Nasal cavity respiratory epithelium epithelial cell of viscerocranial mucosa (primary cell): Measurements from ENCODE around the gene PHTF2. TPM values are rescaled to one million over a fixed set of nuclear protein-coding genes. Genes with fewer than 3 reads are reported as not detected.

Source experiments
- total RNA-seq: library from RNA; depleted of rRNA; stranded (reverse); fragments of >200 nt; gene quantifications from 2 replicates; pipeline ENCODE4 v1.2.3, GENCODE V29; 2014

The PHTF2 gene
- 10.6 and 12.6 TPM in 2 replicates for total RNA-seq

GRCh38 chr7:77798394-77799077, at the start of gene PHTF2, which contains the start of gene TMEM60:
PHTF2 (plus strand) TSS chr7:77798773.
TMEM60 (minus strand) TSS chr7:77798434; CDS start chr7:77794373, 4,061 bp downstream.

Other genes with a start within 250 kb of the PHTF2 start
- gene RSBN1L, start 102.3 kb upstream of the PHTF2 start, total RNA-seq: 11.6 and 20.4 TPM in 2 replicates
- gene TMEM60, start 339 bp upstream of the PHTF2 start, total RNA-seq: 6.7 and 10.6 TPM in 2 replicates